GM21717 (cell line): Measurements from ENCODE around the gene TIAM1.

Source experiments
- ATAC-seq: cut with Tn5 transposase; IDR thresholded peaks from one replicate; pipeline ENCODE4 v1.9.1; 2021; ENCODE audit warnings: mild to moderate bottlenecking, moderate library complexity; ENCODE audit not compliant: unreplicated experiment

The TIAM1 gene

GRCh38 chr21:31335957-31336738 lies 7.9 kb downstream of the TIAM1 start:
- ATAC-seq = no peak

- no peak for ATAC-seq
Observed at GRCh38 chr21:31334648-31335121, 9.4 kb downstream of the TIAM1 start.

- no peak for ATAC-seq
Observed at GRCh38 chr21:31332525-31332924, 11.5 kb downstream of the TIAM1 start.

- ATAC-seq = no peak
Observed at GRCh38 chr21:31331231-31331630, 12.8 kb downstream of the TIAM1 start.

GRCh38 chr21:31330144-31330483 lies 13.9 kb downstream of the TIAM1 start:
- no peak for ATAC-seq

- ATAC-seq = no peak
Observed at GRCh38 chr21:31329456-31330143, 14.5 kb downstream of the TIAM1 start.

GRCh38 chr21:31326522-31327242 lies 17.4 kb downstream of the TIAM1 start:
- peak; percentile 90 for ATAC-seq

- ATAC-seq = no peak
Observed at GRCh38 chr21:31318971-31319370, 25.1 kb downstream of the TIAM1 start.

GRCh38 chr21:31317688-31318087 lies 26.4 kb downstream of the TIAM1 start:
- ATAC-seq = no peak

GRCh38 chr21:31316488-31317169 lies 27.4 kb downstream of the TIAM1 start:
- ATAC-seq = no peak

- no peak for ATAC-seq
Observed at GRCh38 chr21:31316072-31316471, 28.0 kb downstream of the TIAM1 start.

- ATAC-seq = no peak
Observed at GRCh38 chr21:31310750-31311149, 33.3 kb downstream of the TIAM1 start.

- ATAC-seq = no peak
Observed at GRCh38 chr21:31308584-31308983, 35.5 kb downstream of the TIAM1 start.

GRCh38 chr21:31305888-31306287 lies 38.2 kb downstream of the TIAM1 start:
- ATAC-seq = no peak

- ATAC-seq = no peak
Observed at GRCh38 chr21:31299291-31300147, 44.5 kb downstream of the TIAM1 start.

GRCh38 chr21:31298618-31299269 lies 45.3 kb downstream of the TIAM1 start:
- no peak for ATAC-seq

- no peak for ATAC-seq
Observed at GRCh38 chr21:31297806-31298205, 46.3 kb downstream of the TIAM1 start.

GRCh38 chr21:31295676-31296075 lies 48.4 kb downstream of the TIAM1 start:
- no peak for ATAC-seq

- ATAC-seq = no peak
Observed at GRCh38 chr21:31294691-31295090, 49.4 kb downstream of the TIAM1 start.

GRCh38 chr21:31293986-31294385 lies 50.1 kb downstream of the TIAM1 start:
- no peak for ATAC-seq
